Fibroblast of skin of right quadriceps (primary cell): ENCODE results near the gene RBMS1.
"Not testable (repeated sequence)": the region's sequence is repeated elsewhere in the genome, so short reads cannot be mapped to it uniquely, and the experiment has no call there.

Experiments
- DNase-seq: peaks from one replicate; pipeline ENCODE4 v3.0.0-alpha.2; 2013

RBMS1 gene

DNA sequence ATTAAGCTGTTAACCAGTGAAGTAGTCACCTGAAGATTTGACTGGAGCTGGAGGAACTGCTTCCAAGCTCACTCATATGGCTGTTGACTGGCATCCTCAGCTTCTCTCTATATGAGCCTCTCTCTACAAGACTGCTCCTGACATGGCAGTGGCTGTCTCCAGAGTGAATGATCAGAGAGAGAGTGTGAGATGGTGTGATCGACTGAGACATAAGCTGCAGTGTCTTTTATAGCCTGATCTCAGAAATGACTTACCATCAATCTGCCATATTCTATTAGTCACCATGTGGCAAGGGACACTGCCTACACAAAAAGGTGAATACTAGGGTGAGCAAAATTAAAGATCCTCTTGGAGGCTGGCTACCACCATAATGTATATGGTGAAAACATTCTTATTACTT is 7.8 kb upstream of the RBMS1 start:
- DNase-seq = no peak

DNA sequence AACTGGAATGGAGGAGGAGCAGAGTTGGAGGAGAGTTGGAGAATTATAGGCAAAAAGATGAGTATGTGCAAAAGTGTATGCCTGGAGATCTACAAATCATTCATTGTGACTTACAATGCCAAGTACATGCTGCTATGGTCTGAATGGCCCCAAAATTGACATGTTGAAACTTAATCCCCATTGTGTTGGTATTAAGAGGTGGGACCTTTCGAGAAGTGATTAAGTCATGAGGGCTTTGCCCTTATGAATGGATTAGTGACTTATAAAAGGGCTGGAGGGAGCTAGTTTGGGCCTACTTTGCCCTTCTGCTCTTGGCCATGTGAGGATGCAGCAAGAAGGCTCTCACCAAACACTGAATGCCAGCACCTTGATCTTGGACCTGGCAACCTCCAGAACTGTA is 6.3 kb upstream of the RBMS1 start:
- no peak for DNase-seq

DNA sequence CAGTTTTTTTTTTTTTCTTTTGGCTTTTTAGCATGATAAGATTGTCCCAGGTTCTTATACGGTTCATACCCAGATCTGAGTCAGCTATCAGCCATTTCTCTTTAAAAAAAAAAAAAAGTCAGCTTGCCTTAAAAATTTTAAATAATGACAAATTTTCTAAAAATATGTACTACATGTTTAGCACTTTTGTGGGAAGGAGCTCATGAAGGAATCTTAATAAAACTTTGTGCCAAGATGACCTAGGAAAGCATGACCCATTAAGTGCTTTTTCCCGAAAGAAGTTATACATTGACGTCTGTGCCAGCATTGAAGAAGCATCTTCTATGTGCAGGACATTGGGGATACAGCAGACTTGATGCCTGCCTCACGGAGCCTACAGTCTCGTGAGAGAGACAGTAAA is 4.5 kb upstream of the RBMS1 start:
- DNase-seq = no peak

DNA sequence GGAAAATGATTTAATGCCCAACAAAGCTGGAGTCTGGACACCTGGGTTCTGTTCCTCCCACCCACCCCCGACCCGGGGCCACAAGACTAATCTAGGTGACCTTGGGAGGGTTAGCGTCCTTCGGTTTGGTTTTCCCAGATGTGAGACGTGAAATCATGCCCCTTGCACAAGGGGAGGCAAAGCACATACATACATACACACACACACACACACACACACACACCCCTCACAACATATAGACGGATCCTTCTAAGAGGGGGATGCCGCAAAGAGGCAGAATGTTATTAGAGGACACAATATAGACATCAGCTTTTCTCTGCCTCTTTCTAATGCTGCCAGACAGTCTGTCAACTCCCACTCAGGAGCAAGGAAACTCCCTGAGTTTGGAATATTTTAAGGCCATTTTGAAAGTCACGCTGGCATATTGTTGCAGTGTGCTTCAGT is 616 bp upstream of the RBMS1 start:
- DNase-seq = peak; percentile 31

GRCh38 chr2:160492401-160493226 is 993 bp downstream of the RBMS1 start:
- peak; percentile 80 for DNase-seq

- DNase-seq = peak; percentile 82
Measured at GRCh38 chr2:160491911-160492371, 1.7 kb downstream of the RBMS1 start.

GRCh38 chr2:160490733-160491685 is 2.6 kb downstream of the RBMS1 start:
- DNase-seq = no peak

DNA sequence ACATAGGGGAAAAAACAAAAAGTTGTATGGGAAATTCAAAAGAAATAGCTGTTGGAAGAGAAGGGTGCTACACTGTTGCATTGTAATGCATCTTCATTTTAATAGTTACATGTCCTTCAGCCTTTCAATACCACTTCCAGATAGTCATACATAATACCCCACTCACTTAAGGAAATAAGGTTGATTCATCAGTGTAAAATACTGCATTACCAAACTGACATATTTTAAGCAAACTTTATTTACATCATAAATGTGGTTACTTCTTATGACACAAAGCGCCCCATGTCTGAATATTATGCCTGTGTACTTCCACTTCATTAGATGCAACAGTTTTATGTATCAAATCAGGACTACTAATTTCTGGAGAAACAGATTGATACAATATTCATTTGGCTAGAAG is 4.5 kb downstream of the RBMS1 start:
- DNase-seq = peak; percentile 56

GRCh38 chr2:160488289-160488688 is 5.3 kb downstream of the RBMS1 start:
- not testable (repeated sequence) for DNase-seq

DNA sequence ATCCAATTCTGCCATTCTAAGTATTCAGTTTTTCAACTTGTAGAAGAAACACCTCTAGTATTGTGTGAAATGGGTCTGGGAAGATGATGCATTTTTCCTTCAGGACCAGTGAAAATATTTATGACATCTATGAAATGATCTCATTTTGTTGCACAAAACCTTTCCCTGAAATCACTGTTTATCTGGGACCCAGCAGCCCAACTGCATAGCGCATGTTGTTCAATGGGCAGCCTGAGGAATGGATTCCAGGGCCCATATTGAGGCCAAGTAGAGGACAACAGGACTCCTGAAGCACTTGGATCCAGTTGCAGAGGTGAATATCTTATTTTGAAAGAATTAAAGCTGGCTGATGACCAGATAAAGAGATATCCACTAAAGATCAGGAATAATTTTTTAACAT is 7.3 kb downstream of the RBMS1 start:
- no peak for DNase-seq

GRCh38 chr2:160484859-160485520 is 8.6 kb downstream of the RBMS1 start:
- DNase-seq = no peak

GRCh38 chr2:160482673-160483072 is 10.9 kb downstream of the RBMS1 start:
- DNase-seq = no peak

DNA sequence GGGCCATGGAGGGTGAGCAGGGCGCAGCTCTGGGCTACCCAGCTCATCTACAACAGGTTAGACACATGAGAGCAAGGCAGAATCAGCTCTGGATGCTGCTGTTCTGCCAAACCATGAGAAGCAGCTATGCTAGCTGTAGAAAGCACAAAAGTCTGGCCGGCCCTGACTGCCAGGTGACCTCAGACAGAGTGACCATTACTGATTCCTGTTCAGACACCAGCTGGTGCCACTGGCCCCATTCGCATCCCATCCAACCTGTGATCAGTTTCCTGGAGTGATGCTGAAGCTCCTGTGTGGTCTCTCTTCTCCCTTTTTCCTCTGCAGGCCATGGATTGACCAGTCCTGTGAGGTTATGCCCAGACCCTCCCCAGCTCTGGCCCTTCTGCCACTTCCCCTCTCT is 14.3 kb downstream of the RBMS1 start:
- no peak for DNase-seq

DNA sequence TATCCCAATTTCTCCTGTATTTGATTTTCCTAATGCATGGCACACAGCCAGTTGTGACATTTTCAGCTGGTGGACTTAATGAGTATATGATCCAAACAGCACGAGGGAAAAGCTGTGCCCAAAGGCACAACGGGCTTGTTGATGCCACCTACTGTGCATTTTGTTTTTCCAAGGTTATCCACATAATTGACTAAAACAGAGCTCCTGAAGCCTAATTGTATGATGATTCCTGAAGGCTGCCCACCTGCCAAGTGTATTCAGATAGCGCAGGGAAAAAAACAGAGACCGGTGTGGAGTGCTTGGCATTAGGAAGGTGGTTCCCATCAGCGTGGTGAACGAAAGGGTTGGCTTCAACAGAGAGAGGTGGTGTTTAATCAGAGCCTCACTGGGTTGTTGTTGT is 14.9 kb downstream of the RBMS1 start:
- DNase-seq = no peak

DNA sequence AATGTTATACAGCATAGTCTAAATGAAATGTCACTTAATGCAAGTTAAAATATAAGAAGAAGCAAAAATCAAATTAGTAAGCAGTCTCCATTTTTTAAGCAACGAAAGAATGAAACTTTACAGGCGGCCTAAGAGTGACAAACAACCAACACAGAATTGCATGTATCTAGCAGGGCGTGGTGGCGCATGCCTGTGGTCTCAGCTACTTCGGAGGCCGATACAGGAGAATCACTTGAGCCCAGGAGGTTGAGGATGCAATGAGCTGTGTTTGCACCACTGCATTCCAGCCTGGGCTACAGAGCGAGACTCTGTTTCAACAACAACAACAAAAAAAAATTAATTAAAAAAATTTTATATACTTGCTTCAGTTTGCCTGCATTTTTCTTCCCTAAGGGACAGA is 16.6 kb downstream of the RBMS1 start:
- DNase-seq = no peak

- DNase-seq = peak; percentile 41
Measured at GRCh38 chr2:160474891-160475787, 18.5 kb downstream of the RBMS1 start.

DNA sequence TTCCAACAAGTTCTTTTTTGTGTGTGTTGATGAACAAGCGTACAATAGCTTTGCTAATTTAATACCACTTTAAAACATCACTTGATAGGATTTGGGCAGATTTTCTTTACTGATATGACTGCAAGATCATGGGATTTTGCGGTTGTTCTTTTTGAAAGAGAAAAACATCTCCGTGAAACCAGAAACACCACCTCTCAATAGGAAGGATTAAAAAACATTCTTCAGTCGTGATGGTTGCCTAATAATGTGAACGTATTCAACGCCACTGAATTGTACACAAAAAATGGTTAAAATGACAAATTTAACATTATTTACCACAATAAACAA is 19.3 kb downstream of the RBMS1 start:
- no peak for DNase-seq

DNA sequence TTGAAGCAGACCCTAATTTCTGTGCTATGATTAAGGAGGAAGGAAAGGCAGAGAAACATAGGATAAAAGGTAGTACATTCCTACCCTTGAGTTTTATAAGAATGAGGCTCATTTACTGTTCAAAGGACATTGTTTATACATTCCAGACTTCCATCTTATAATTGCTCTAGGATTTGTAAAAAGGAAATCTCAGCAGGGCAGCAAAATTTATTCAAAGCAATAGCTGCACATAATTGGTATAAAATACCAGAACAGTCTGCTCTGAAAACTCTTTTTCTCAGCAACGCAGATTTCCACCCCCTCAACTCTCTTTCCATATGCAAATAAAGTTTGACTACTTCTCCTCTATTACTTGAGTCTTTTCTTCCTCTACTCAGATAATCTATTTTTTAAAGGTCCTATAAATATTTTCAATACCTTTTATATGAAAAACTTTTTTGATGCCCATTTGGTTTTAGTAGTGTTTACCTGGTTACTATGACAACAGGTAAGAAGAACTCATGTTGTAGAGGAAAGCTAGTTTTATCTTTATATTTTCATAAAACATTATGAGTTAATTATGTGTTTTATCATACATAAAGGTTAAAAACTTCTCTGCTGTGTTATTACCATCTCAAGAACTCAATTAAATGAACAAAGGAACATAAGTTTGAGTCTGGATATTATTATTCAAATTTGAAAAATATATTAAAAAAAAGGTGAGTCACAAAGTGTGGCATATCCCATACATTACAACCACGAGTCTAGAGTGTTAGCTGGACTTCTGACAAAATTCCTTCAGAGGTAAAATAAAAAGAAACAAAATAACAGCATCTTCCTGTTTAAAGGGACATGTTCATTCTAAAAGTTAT is 19.9 kb downstream of the RBMS1 start:
- DNase-seq = peak; percentile 29

- DNase-seq = peak; percentile 80
Measured at GRCh38 chr2:160472839-160473251, 20.8 kb downstream of the RBMS1 start.

- peak; percentile 31 for DNase-seq
Measured at GRCh38 chr2:160471950-160472349, 21.7 kb downstream of the RBMS1 start.

DNA sequence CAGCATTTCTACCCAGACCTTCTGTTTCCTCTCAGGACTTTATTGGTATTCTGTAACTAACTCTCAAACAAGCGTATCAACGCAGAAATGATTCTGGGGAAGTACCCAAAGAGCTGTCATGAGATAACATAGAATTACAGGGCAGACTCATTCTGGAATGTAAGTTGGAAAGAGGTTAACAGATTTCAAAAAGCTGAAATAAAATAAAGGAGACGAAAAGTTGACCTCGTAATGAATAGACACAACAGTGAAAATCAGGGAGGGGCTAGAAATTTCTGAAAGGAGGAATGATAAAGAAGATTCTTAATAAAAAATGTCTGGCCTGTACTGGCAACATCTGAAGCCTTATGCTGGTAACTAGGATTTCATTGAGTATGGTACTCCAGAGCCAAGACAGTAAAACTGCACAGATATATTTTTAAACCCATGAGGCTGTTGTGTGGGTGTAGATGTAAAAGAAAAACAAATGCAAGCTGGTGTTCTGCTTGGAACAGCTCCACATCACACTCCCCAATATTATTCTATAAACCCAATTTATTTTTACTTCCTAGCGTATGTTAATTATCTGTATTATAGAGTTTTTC is 23.9 kb downstream of the RBMS1 start:
- peak; percentile 28 for DNase-seq
